Sigmoid colon (tissue), 7 donors: Measurements from ENCODE around the gene BRIX1. TPM values are rescaled to one million over a fixed set of nuclear protein-coding genes. Genes with fewer than 3 reads are reported as not detected.
"Not testable (repeated sequence)": the region's sequence is repeated elsewhere in the genome, so short reads cannot be mapped to it uniquely, and the experiment has no call there.

Source experiments
- DNase-seq: peaks from one replicate; pipeline ENCODE4 v3.0.0-alpha.2; 2019
- H3K27ac ChIP-seq, 4 donors: fragments of 200-600 bp; sonication (generic); one replicate each; pipeline ENCODE4 v1.5.1; 2016 to 2019; ENCODE audit warnings: mild to moderate bottlenecking in 1 of 4
- H3K27me3 ChIP-seq, 3 donors: fragments of 200-600 bp; sonication (generic); one replicate each; pipeline ENCODE4 v1.5.1; 2019; ENCODE audit warnings: mild to moderate bottlenecking in 1 of 3
- H3K36me3 ChIP-seq, 4 donors: fragments of 200-600 bp; sonication (generic); one replicate each; pipeline ENCODE4 v1.5.1; 2016 to 2019
- H3K4me1 ChIP-seq, 4 donors: fragments of 200-600 bp; sonication (generic); one replicate each; pipeline ENCODE4 v1.5.1; 2017 to 2019
- H3K4me3 ChIP-seq, 4 donors: fragments of 200-600 bp; sonication (generic); one replicate each; pipeline ENCODE4 v1.5.1; 2017 to 2019; ENCODE audit warnings: mild to moderate bottlenecking in 2 of 4, moderate library complexity in 1 of 4
- H3K9me3 ChIP-seq, 4 donors: fragments of 200-600 bp in 3 of 4; sonication (generic) in 3 of 4; one replicate each; pipeline versions ENCODE4 v1.5.1 to v1.6.1; 2013 to 2019
- CTCF ChIP-seq, 4 experiments: fragments of 450-650 bp in 3 of 4; fragments of 200-600 bp in 1 of 4; IDR thresholded peaks; one replicate each; pipeline ENCODE4 v1.5.1; 2016 to 2019; ENCODE audit warnings: antibody characterized with exemption in 4 of 4, mild to moderate bottlenecking in 3 of 4, moderate library complexity in 2 of 4
- EP300 ChIP-seq, 4 donors: sonication (generic); formaldehyde crosslinking; IDR thresholded peaks; one replicate each; pipeline ENCODE4 v1.6.1; 2017; ENCODE audit warnings: antibody characterized with exemption in 4 of 4
- POLR2A ChIP-seq, 2 donors: fragments of 450-650 bp; IDR thresholded peaks; one replicate each; pipeline ENCODE4 v1.6.1; 2016; ENCODE audit warnings: antibody characterized with exemption in 2 of 2, mild to moderate bottlenecking in 2 of 2, moderate library complexity in 2 of 2
- POLR2AphosphoS5 ChIP-seq, 4 donors: sonication (generic); formaldehyde crosslinking; IDR thresholded peaks; one replicate each; pipeline ENCODE4 v1.6.1; 2017; ENCODE audit warnings: antibody characterized with exemption in 4 of 4
- WGBS, 2 donors: extraction: QIAGEN DNeasy Blood & Tissue Kit; methylation state at CpG; one replicate each; pipeline ENCODE4 v1.1.7; 2013; 5-methylcytosine and 5-hydroxymethylcytosine counted together
- intact Hi-C: fragments of 100-400 bp; cut with DNase I; formaldehyde crosslinking; loops from one replicate; pipeline ENCODE4 v1.15.1; 2023
- polyA plus RNA-seq, 3 donors: library from polyadenylated mRNA; stranded (reverse); fragments of 200-250 nt; gene quantifications; one replicate each; pipeline ENCODE4 v1.2.3, GENCODE V29; 2013
- total RNA-seq, 4 donors: library from RNA; depleted of rRNA; stranded (reverse); fragments of >200 nt; gene quantifications; one replicate each; pipeline ENCODE4 v1.1.0, GENCODE V29; 2016
- donor health status: healthy with polysubstance abuse.
- donor health status: Bipolar disorder and iron deficiency.
- donor health status: healthy.

Gene BRIX1
- total and polyA plus RNA-seq, 7 donors = 8.6 to 26.0 (median 20.2) TPM

GRCh38 chr5:34915856-34916192 lies 313 bp downstream of the BRIX1 start:
- peak overlapping the region; percentile 72 to 99 (median 85) for H3K4me3 ChIP-seq
- no peak for DNase-seq
- no peaks in the 10 kb centered on the region for H3K27me3 ChIP-seq
- H3K36me3 ChIP-seq = peaks cover 4 to 34% (median 13%) of the 10 kb centered on the region in 4 donors
- 0% methylated on average over 20 of the region's 20 CpGs for WGBS, 2 donors
- TF ChIP-seq CTCF (IDR thresholded peaks at IDR 0.05) = no peak
- no peak for TF ChIP-seq EP300 (IDR thresholded peaks at IDR 0.05)
- TF ChIP-seq POLR2A (IDR thresholded peaks at IDR 0.05) = no peak
- TF ChIP-seq POLR2AphosphoS5 (IDR thresholded peaks at IDR 0.05) = no peak
- no peaks in the 10 kb centered on the region for H3K9me3 ChIP-seq
- H3K27ac ChIP-seq = peak overlapping the region; percentile 87 to 93 (median 90)
- H3K4me1 ChIP-seq = peaks cover 0 to 43% (median 36%) of the 10 kb centered on the region in 4 donors
- intact Hi-C loops = loop anchor here (1.0 to 10.0 kb wide), 4 partner anchors 14 to 1471 kb away; partner anchors contain the start of genes AMACR, RAI14 and TARS1

GRCh38 chr5:34916518-34916917 lies 1.0 kb downstream of the BRIX1 start:
- TF ChIP-seq CTCF (IDR thresholded peaks at IDR 0.05) (no peak), POLR2A (IDR thresholded peaks at IDR 0.05) (no peak), EP300 (IDR thresholded peaks at IDR 0.05) (no peak), POLR2AphosphoS5 (IDR thresholded peaks at IDR 0.05) (no peak)
- intact Hi-C loops = loop anchor here (5.0 to 10.0 kb wide), 3 partner anchors 259 to 1472 kb away; partner anchors contain the start of genes AMACR, RAI14 and TARS1
- H3K9me3 ChIP-seq = no peaks in the 10 kb centered on the region
- peaks cover 0 to 43% (median 36%) of the 10 kb centered on the region in 4 donors for H3K4me1 ChIP-seq
- WGBS, 2 donors = 9 to 35% methylated on average over 6 of the region's 6 CpGs
- DNase-seq = no peak
- H3K27ac ChIP-seq = peak overlapping the region in 2 of 4 donors; percentile 91 to 93
- no peaks in the 10 kb centered on the region for H3K27me3 ChIP-seq
- H3K36me3 ChIP-seq = peaks cover 2 to 34% (median 7%) of the 10 kb centered on the region in 4 donors
- peak overlapping the region; percentile 72 to 99 (median 85) for H3K4me3 ChIP-seq

- intact Hi-C loops = loop anchor here (5.0 to 10.0 kb wide), 3 partner anchors 261 to 1473 kb away; partner anchors contain the start of genes AMACR, RAI14 and TARS1
- Histone ChIP-seq H3K27me3 (no peaks in the 10 kb centered on the region), H3K9me3 (no peaks in the 10 kb centered on the region), H3K4me3 (no peak overlapping the region), H3K36me3 (peaks cover 0 to 39% (median 4%) of the 10 kb centered on the region in 4 donors), H3K27ac (no peak overlapping the region), H3K4me1 (peaks cover 0 to 36% (median 33%) of the 10 kb centered on the region in 4 donors)
- 81 to 90% methylated on average over 4 of the region's 4 CpGs for WGBS, 2 donors
- no peak for DNase-seq
- no peak for TF ChIP-seq POLR2AphosphoS5 (IDR thresholded peaks at IDR 0.05)
- TF ChIP-seq POLR2A (IDR thresholded peaks at IDR 0.05) = no peak
- no peak for TF ChIP-seq CTCF (IDR thresholded peaks at IDR 0.05)
- no peak for TF ChIP-seq EP300 (IDR thresholded peaks at IDR 0.05)
Observed at GRCh38 chr5:34918025-34918424, 2.5 kb downstream of the BRIX1 start.

GRCh38 chr5:34919077-34919476 lies 3.6 kb downstream of the BRIX1 start:
- 90 to 95% methylated on average over 4 of the region's 4 CpGs for WGBS, 2 donors
- H3K9me3 ChIP-seq = no peaks in the 10 kb centered on the region
- no peak overlapping the region for H3K4me3 ChIP-seq
- TF ChIP-seq POLR2A (IDR thresholded peaks at IDR 0.05) (no peak), CTCF (IDR thresholded peaks at IDR 0.05) (no peak)
- H3K36me3 ChIP-seq = peaks cover 0 to 50% (median 12%) of the 10 kb centered on the region in 4 donors
- H3K27ac ChIP-seq = no peak overlapping the region
- peaks cover 0 to 32% (median 25%) of the 10 kb centered on the region in 4 donors for H3K4me1 ChIP-seq
- H3K27me3 ChIP-seq = no peaks in the 10 kb centered on the region
- DNase-seq = no peak
- intact Hi-C loops = loop anchor here (5.0 to 10.0 kb wide), 3 partner anchors 262 to 1474 kb away; partner anchors contain the start of genes AMACR, RAI14 and TARS1

GRCh38 chr5:34923256-34923655 lies 7.7 kb downstream of the BRIX1 start:
- H3K4me3 ChIP-seq, DNase-seq, H3K9me3 ChIP-seq, H3K27me3 ChIP-seq, intact Hi-C loops, H3K4me1 ChIP-seq: not testable (repeated sequence)
- 89 to 93% methylated on average over 9 of the region's 9 CpGs for WGBS, 2 donors
- Histone ChIP-seq H3K36me3 (peaks cover 0 to 78% (median 21%) of the 10 kb centered on the region in 4 donors), H3K27ac (peak overlapping the region in 1 of 4 donors; percentile 50)
